ENCODE data around the gene IDI1. TPM values are rescaled to one million over a fixed set of nuclear protein-coding genes. Genes with fewer than 3 reads are reported as not detected.

Gene IDI1
- polyA plus RNA-seq, 1 of the 3 experiments (the other 2 are of a cell fraction), result 15.9 TPM

GRCh38 chr10:1093696-1094095, 44.8 kb upstream of the IDI1 start (continued):
- TF ChIP-seq PBX3 (IDR thresholded peaks at IDR 0.05) (no peak), GATA2 (CRISPR knock-in tag; IDR thresholded peaks at IDR 0.05) (no peak), TCF12 (IDR thresholded peaks at IDR 0.05) (no peak), MEF2A (IDR thresholded peaks at IDR 0.05; ENCODE audit: borderline replicate concordance, low read depth) (no peak)

- POLR2A ChIA-PET, result no interaction called here
- 98% methylated on average over 11 of the region's 14 CpGs for WGBS (ENCODE audit: low lambda C conversion rate)
- CTCF ChIA-PET, result interaction anchor here (1.0 to 1.9 kb wide), 3 partner anchors 14 to 35 kb away, joined by 4 to 5 read pairs (median 4); partner anchors contain the start of gene WDR37
- Histone ChIP-seq H3K36me3 (replicated peaks in 1 of 2; ENCODE audit: control insufficient read depth in 1 of 2, insufficient read depth in 2 of 2, low read length in 1 of 2) (peaks cover 16 to 78% of the 10 kb centered on the region in 2 experiments), H3K27ac (ENCODE audit: low read depth in 2 of 2, low read length in 1 of 2) (no peak overlapping the region), H3K4me3 (ENCODE audit: low read depth in 2 of 2, low read length in 1 of 2) (no peak overlapping the region), H2AFZ (ENCODE audit: low read depth) (no peak overlapping the region), H3K4me2 (no peak overlapping the region), H3K9me2 (no peaks in the 10 kb centered on the region), H3K27me3 (ENCODE audit: insufficient read depth) (no peaks in the 10 kb centered on the region), H3F3A (replicated peaks; ENCODE audit: insufficient read depth) (no peaks in the 10 kb centered on the region), H4K20me1 (ENCODE audit: insufficient read depth) (no peaks in the 10 kb centered on the region), H3K9me3 (no peaks in the 10 kb centered on the region), H3K4me1 (ENCODE audit: control insufficient read depth in 1 of 2, insufficient read depth in 2 of 2, low read depth in 1 of 2, low read length in 1 of 2) (no peaks in the 10 kb centered on the region; a peak in 1 of 4 replicates), H3K79me2 (ENCODE audit: insufficient read depth) (no peaks in the 10 kb centered on the region), H3K9ac (no peak overlapping the region)
- no peak for DNase-seq
- no peak for TF ChIP-seq FOXJ3 (CRISPR knock-in tag; IDR thresholded peaks at IDR 0.05)
- TF ChIP-seq PBX3 (IDR thresholded peaks at IDR 0.05), result no peak
- no peak for TF ChIP-seq RAD21 (IDR thresholded peaks at IDR 0.05; ENCODE audit: low read length)
- no peak for TF ChIP-seq POLR2AphosphoS5 (IDR thresholded peaks at IDR 0.05; ENCODE audit: low read depth, low read length)
- no peak for TF ChIP-seq EP300 (IDR thresholded peaks at IDR 0.05; ENCODE audit: borderline replicate concordance in 1 of 2, low read depth in 1 of 2, low read length in 1 of 2)
- no peak for TF ChIP-seq JUND (IDR thresholded peaks at IDR 0.05)
- no peak for TF ChIP-seq MEF2A (IDR thresholded peaks at IDR 0.05; ENCODE audit: borderline replicate concordance, low read depth)
- TF ChIP-seq SIN3A (IDR thresholded peaks at IDR 0.05; ENCODE audit: borderline replicate concordance, low read depth, low read length), result no peak
- TF ChIP-seq ELF1 (IDR thresholded peaks at IDR 0.05), result no peak
Measured at GRCh38 chr10:1090696-1091095, 41.8 kb upstream of the IDI1 start.

DNA sequence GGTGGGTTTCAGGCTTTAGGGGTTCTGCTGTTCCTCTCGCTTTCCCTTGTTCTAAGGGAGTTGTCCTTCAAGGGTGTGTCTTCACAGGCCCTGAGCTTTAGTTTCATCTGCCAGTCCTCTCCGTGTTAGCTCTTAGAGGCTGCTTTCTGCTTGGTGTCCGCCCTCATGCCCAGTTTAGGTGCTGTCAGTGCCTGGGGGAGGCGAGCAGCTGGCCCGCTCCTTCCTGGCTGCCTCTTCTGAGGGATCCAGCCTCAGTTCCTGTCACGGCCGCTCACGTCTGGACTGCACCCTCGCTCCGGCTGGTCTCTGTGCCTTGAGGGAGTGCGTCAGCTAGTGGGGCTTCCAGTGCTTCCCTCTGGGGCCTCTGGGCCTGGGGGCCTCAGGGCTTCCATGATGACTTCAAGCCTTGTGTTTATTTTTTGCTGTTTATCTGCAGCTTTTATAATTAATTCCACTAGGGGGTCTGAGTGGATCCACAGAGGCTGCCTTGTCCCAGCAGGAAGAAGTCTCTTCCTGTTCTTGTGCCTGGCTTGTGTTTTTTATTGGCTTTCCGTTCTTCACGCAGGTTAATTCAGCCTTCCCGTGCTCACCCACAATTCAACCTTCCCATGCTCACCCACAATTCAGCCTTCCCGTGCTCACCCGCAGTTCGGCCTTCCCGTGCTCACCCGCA, 40.2 kb upstream of the IDI1 start:
- POLR2A ChIA-PET, result no interaction called here
- no peak overlapping the region for H3K4me2 ChIP-seq
- no peaks in the 10 kb centered on the region for H3F3A ChIP-seq (replicated peaks; ENCODE audit: insufficient read depth)
- H2AFZ ChIP-seq (ENCODE audit: low read depth), result no peak overlapping the region
- CTCF ChIA-PET, result interaction anchor here (1.0 kb wide), 1 partner anchor 15 kb away, joined by 3 read pairs; no protein-coding TSS in a partner anchor
- TF ChIP-seq, protein P1, sequence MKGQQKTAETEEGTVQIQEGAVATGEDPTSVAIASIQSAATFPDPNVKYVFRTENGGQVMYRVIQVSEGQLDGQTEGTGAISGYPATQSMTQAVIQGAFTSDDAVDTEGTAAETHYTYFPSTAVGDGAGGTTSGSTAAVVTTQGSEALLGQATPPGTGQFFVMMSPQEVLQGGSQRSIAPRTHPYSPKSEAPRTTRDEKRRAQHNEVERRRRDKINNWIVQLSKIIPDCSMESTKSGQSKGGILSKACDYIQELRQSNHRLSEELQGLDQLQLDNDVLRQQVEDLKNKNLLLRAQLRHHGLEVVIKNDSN (IDR thresholded peaks at IDR 0.05; ENCODE audit: borderline replicate concordance, low read depth), result no peak
- TF ChIP-seq FOXJ3 (CRISPR knock-in tag; IDR thresholded peaks at IDR 0.05), result no peak
- no peak for TF ChIP-seq IRF3 (IDR thresholded peaks at IDR 0.05; ENCODE audit: low read depth, low read length)
- TF ChIP-seq CHD2 (IDR thresholded peaks at IDR 0.05; ENCODE audit: low read length, partially characterized antibody), result no peak
- TF ChIP-seq REST (IDR thresholded peaks at IDR 0.05; ENCODE audit: low read depth, low read length), result no peak
- TF ChIP-seq FOSL2 (IDR thresholded peaks at IDR 0.05; ENCODE audit: borderline replicate concordance, low read depth), result no peak
- no peak for TF ChIP-seq NFIC (IDR thresholded peaks at IDR 0.05; ENCODE audit: borderline replicate concordance)
- TF ChIP-seq TCF12 (IDR thresholded peaks at IDR 0.05), result no peak
- TF ChIP-seq JUND (IDR thresholded peaks at IDR 0.05), result no peak
- H3K27ac ChIP-seq (ENCODE audit: low read depth in 2 of 2, low read length in 1 of 2), result no peak overlapping the region
- H3K9me3 ChIP-seq, result no peaks in the 10 kb centered on the region
- H3K27me3 ChIP-seq (ENCODE audit: insufficient read depth), result no peaks in the 10 kb centered on the region
- peaks cover 25 to 75% of the 10 kb centered on the region in 2 experiments for H3K36me3 ChIP-seq (replicated peaks in 1 of 2; ENCODE audit: control insufficient read depth in 1 of 2, insufficient read depth in 2 of 2, low read length in 1 of 2)
- 83% methylated on average over 14 of the region's 19 CpGs for WGBS (ENCODE audit: low lambda C conversion rate)
- no peak for DNase-seq
- H3K9ac ChIP-seq, result no peak overlapping the region
- no peaks in the 10 kb centered on the region; a peak in 1 of 4 replicates for H3K4me1 ChIP-seq (ENCODE audit: control insufficient read depth in 1 of 2, insufficient read depth in 2 of 2, low read depth in 1 of 2, low read length in 1 of 2)
- no peaks in the 10 kb centered on the region for H3K79me2 ChIP-seq (ENCODE audit: insufficient read depth)
- no peaks in the 10 kb centered on the region for H4K20me1 ChIP-seq (ENCODE audit: insufficient read depth)
- H3K9me2 ChIP-seq, result no peaks in the 10 kb centered on the region
- no peak overlapping the region for H3K4me3 ChIP-seq (ENCODE audit: low read depth in 2 of 2, low read length in 1 of 2)
